WI38 (cell line): ENCODE results near the gene PCBD2.

Experiments
- H3K4me3 ChIP-seq: 2 replicates; pipeline ENCODE4 v1.5.1; 2011; ENCODE audit warnings: low read depth, mild to moderate bottlenecking, control low read depth, low read length
- CTCF ChIP-seq: IDR thresholded peaks from 2 replicates; pipeline ENCODE4 v1.5.1; 2012; ENCODE audit warnings: low read depth, mild to moderate bottlenecking, control low read depth, low read length

The PCBD2 gene

GRCh38 chr5:134913254-134913653 is 8.3 kb downstream of the PCBD2 start:
- no peak overlapping the region for H3K4me3 ChIP-seq
- TF ChIP-seq CTCF, result no peak

- TF ChIP-seq CTCF, result no peak
- no peak overlapping the region for H3K4me3 ChIP-seq
Measured at GRCh38 chr5:134913795-134914194, 8.9 kb downstream of the PCBD2 start.

GRCh38 chr5:134917070-134917815 is 12.3 kb downstream of the PCBD2 start:
- H3K4me3 ChIP-seq, result no peak overlapping the region
- TF ChIP-seq CTCF, result no peak

GRCh38 chr5:134918861-134919260 is 13.9 kb downstream of the PCBD2 start:
- TF ChIP-seq CTCF, result no peak
- H3K4me3 ChIP-seq, result no peak overlapping the region

- no peak for TF ChIP-seq CTCF
- H3K4me3 ChIP-seq, result no peak overlapping the region
Measured at GRCh38 chr5:134920848-134921575, 16.1 kb downstream of the PCBD2 start.

GRCh38 chr5:134932508-134932907 is 27.6 kb downstream of the PCBD2 start:
- no peak overlapping the region for H3K4me3 ChIP-seq
- no peak for TF ChIP-seq CTCF

GRCh38 chr5:134934202-134934601 is 29.3 kb downstream of the PCBD2 start:
- TF ChIP-seq CTCF, result no peak
- no peak overlapping the region for H3K4me3 ChIP-seq
